ENCODE results near the gene PDCD1.
"Not testable (repeated sequence)": the region's sequence is repeated elsewhere in the genome, so short reads cannot be mapped to it uniquely, and the experiment has no call there.

GRCh38 chr2:241833756-241834526 lies 24.8 kb downstream of the PDCD1 start:
- TF ChIP-seq CTCF, POLR2A, POLR2AphosphoS5, EP300 (IDR thresholded peaks at IDR 0.05): not testable (repeated sequence)

All from suprapubic skin (tissue), 4 donors.